ENCODE data around the gene SNAP47. TPM values are rescaled to one million over a fixed set of nuclear protein-coding genes. Genes with fewer than 3 reads are reported as not detected.

SNAP47 gene
- polyA plus RNA-seq, 3 donors from 2014 or later: 37.0 to 44.9 (median 37.7) TPM

- Mint-ChIP-seq H3K9me3 (peaks cover 0 to 3% (median 0%) of the 10 kb centered on the region in 6 donors), H3K27ac (no peak overlapping the region), H3K36me3 (peaks cover 20 to 45% (median 37%) of the 10 kb centered on the region in 3 donors), H3K4me1 (peaks cover 57 to 63% of the 10 kb centered on the region in 2 donors), H3K4me3 (no peak overlapping the region), H3K27me3 (ENCODE audit: low read depth in 3 of 3) (peaks cover 12 to 25% (median 21%) of the 10 kb centered on the region in 3 donors)
- no peak for DNase-seq
Observed at GRCh38 chr1:227770812-227771211, 35.6 kb downstream of the SNAP47 start.

DNA sequence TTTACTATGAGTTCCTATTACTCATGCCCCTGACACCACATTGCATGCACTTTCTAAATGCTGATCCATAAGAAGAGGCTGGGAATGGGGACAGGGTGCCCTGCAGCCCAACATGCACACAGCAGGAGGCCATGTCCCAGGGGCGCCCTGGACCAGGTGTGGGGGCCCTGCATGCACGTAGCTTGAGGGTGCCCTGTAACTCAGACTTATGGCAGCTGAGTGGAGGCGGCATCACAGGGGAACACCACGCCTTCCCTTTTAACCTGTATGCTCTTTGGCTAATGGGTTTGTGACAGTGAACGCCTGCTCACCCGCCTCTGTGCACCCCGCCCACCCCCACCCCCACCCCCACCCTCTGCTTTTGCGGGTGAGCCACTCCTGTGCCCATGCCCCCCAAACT lies 36.1 kb downstream of the SNAP47 start:
- no peak overlapping the region for H3K4me3 Mint-ChIP-seq
- no peak for DNase-seq
- peaks cover 0 to 3% (median 0%) of the 10 kb centered on the region in 6 donors for H3K9me3 Mint-ChIP-seq
- H3K36me3 Mint-ChIP-seq: peaks cover 20 to 45% (median 37%) of the 10 kb centered on the region in 3 donors
- peaks cover 57 to 63% of the 10 kb centered on the region in 2 donors for H3K4me1 Mint-ChIP-seq
- H3K27me3 Mint-ChIP-seq (ENCODE audit: low read depth in 3 of 3): peaks cover 10 to 20% (median 16%) of the 10 kb centered on the region in 3 donors
- no peak overlapping the region for H3K27ac Mint-ChIP-seq

DNA sequence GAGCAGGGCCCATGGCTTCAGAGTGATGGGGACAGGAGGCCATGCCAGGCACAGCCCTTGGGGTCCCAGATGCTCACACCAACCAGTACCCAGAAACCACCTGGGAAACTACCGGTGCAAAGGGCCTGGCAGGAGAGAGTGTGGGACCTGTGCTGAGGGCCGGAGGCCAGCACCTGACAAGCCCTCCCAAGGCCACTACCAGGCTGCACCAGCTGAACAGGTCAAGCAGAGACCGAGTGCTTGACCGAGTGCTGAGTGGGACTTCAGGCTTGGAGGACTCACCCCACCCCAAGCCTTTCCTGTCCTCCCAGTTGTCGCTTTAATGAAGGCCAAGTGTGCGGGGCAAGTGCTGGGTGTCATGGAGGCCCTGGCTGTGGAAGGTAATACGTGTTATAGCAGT lies 36.5 kb downstream of the SNAP47 start:
- peaks cover 7 to 16% (median 14%) of the 10 kb centered on the region in 3 donors for H3K27me3 Mint-ChIP-seq (ENCODE audit: low read depth in 3 of 3)
- H3K4me1 Mint-ChIP-seq: peaks cover 57 to 63% of the 10 kb centered on the region in 2 donors
- no peak overlapping the region for H3K27ac Mint-ChIP-seq
- H3K9me3 Mint-ChIP-seq: peaks cover 0 to 3% (median 0%) of the 10 kb centered on the region in 6 donors
- no peak overlapping the region for H3K4me3 Mint-ChIP-seq
- H3K36me3 Mint-ChIP-seq: peaks cover 20 to 45% (median 37%) of the 10 kb centered on the region in 3 donors
- no peak for DNase-seq

- Mint-ChIP-seq H3K36me3 (peaks cover 17 to 34% (median 31%) of the 10 kb centered on the region in 3 donors), H3K4me3 (peak overlapping the region in 1 of 5 donors; percentile 71), H3K27ac (peak overlapping the region in 2 of 6 donors; percentile 78), H3K9me3 (peaks cover 0 to 3% (median 0%) of the 10 kb centered on the region in 6 donors), H3K27me3 (ENCODE audit: low read depth in 3 of 3) (peaks cover 7 to 14% (median 12%) of the 10 kb centered on the region in 3 donors), H3K4me1 (peaks cover 46 to 58% of the 10 kb centered on the region in 2 donors)
- no peak for DNase-seq
Observed at GRCh38 chr1:227773558-227773957, 38.3 kb downstream of the SNAP47 start.

- DNase-seq: peak; percentile 77 to 83 (median 83)
- peaks cover 0 to 3% (median 0%) of the 10 kb centered on the region in 6 donors for H3K9me3 Mint-ChIP-seq
Observed at GRCh38 chr1:227774051-227774731, 39.0 kb downstream of the SNAP47 start.

GRCh38 chr1:227774821-227775661 lies 39.8 kb downstream of the SNAP47 start:
- H3K9me3 Mint-ChIP-seq: peaks cover 0 to 3% (median 0%) of the 10 kb centered on the region in 6 donors
- DNase-seq: no peak
- H3K4me3 Mint-ChIP-seq: peak overlapping the region in 4 of 5 donors; percentile 48 to 82 (median 73)
- H3K4me1 Mint-ChIP-seq: peaks cover 45 to 54% of the 10 kb centered on the region in 2 donors
- H3K27ac Mint-ChIP-seq: peak overlapping the region in 5 of 6 donors; percentile 74 to 92 (median 78)
- H3K27me3 Mint-ChIP-seq (ENCODE audit: low read depth in 3 of 3): peaks cover 7 to 14% (median 12%) of the 10 kb centered on the region in 3 donors
- peaks cover 12 to 29% (median 27%) of the 10 kb centered on the region in 3 donors for H3K36me3 Mint-ChIP-seq

More at GRCh38 chr1:227774051-227774731, 39.0 kb downstream of the SNAP47 start:
- H3K27ac Mint-ChIP-seq: peak overlapping the region; percentile 2 to 92 (median 78)
- H3K4me1 Mint-ChIP-seq: peaks cover 45 to 54% of the 10 kb centered on the region in 2 donors
- H3K4me3 Mint-ChIP-seq: peak overlapping the region; percentile 48 to 82 (median 71)
- H3K27me3 Mint-ChIP-seq (ENCODE audit: low read depth in 3 of 3): peaks cover 7 to 14% (median 12%) of the 10 kb centered on the region in 3 donors
- peaks cover 12 to 28% (median 26%) of the 10 kb centered on the region in 3 donors for H3K36me3 Mint-ChIP-seq

DNA sequence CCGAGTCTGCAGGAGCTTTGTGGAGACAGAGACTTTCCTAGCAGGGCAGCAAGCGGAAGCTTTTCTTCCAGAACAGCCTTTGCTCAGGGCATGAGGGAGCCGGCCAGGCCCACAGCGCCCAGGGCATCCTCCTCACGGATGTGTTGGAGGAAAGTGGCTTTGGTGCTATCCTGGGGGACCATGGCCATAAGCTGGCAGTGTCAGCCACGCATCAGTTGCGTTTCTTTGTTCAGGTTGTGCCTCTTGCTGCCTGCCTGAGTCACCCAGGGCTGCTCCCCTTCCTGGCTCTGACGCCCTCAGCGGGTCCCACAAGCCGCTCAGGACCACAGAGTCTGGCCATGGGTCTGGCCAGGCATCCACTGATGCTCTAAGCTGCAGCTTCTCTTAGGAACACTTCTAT lies 40.6 kb downstream of the SNAP47 start:
- Mint-ChIP-seq H3K27ac (peak overlapping the region in 3 of 6 donors; percentile 56 to 63 (median 63)), H3K27me3 (ENCODE audit: low read depth in 3 of 3) (peaks cover 7 to 14% (median 12%) of the 10 kb centered on the region in 3 donors), H3K36me3 (peaks cover 8 to 23% (median 22%) of the 10 kb centered on the region in 3 donors), H3K9me3 (peaks cover 0 to 3% (median 0%) of the 10 kb centered on the region in 6 donors), H3K4me1 (peaks cover 45 to 54% of the 10 kb centered on the region in 2 donors), H3K4me3 (peak overlapping the region; percentile 36 to 85 (median 74))
- DNase-seq: no peak

DNA sequence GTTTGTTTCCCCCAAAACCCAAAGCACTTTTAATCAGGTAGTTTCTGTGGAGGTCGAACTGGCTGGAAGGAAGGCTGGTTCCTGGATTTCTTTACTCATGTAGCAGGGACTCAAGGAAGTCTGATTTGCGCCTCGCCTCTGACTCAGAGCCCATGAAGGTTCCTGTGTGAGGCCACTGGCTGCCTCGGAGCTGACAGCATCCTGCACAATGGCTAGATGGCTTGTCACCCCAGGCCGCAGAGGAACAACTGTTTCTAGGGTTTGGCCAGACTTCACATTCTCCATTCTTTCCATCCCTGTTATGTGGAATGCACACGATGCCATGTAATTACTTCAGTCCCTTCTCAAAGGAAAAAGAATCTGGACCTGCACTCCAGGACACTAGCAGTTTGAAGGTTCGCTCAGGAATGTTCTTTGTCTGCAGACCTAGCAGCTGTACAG lies 41.1 kb downstream of the SNAP47 start:
- peaks cover 8 to 22% (median 18%) of the 10 kb centered on the region in 3 donors for H3K36me3 Mint-ChIP-seq
- H3K27ac Mint-ChIP-seq: peak overlapping the region in 4 of 6 donors; percentile 56 to 69 (median 63)
- H3K27me3 Mint-ChIP-seq (ENCODE audit: low read depth in 3 of 3): peaks cover 7 to 14% (median 12%) of the 10 kb centered on the region in 3 donors
- peak; percentile 48 to 54 (median 52) for DNase-seq
- peaks cover 45 to 54% of the 10 kb centered on the region in 2 donors for H3K4me1 Mint-ChIP-seq
- peak overlapping the region; percentile 36 to 85 (median 74) for H3K4me3 Mint-ChIP-seq
- H3K9me3 Mint-ChIP-seq: peaks cover 0 to 3% (median 0%) of the 10 kb centered on the region in 6 donors

GRCh38 chr1:227777156-227777555 lies 41.9 kb downstream of the SNAP47 start:
- H3K4me3 Mint-ChIP-seq: peak overlapping the region in 1 of 5 donors; percentile 18
- peaks cover 0 to 3% (median 0%) of the 10 kb centered on the region in 6 donors for H3K9me3 Mint-ChIP-seq
- H3K36me3 Mint-ChIP-seq: peaks cover 8 to 20% (median 18%) of the 10 kb centered on the region in 3 donors
- H3K4me1 Mint-ChIP-seq: peaks cover 45 to 54% of the 10 kb centered on the region in 2 donors
- peaks cover 5 to 14% (median 12%) of the 10 kb centered on the region in 3 donors for H3K27me3 Mint-ChIP-seq (ENCODE audit: low read depth in 3 of 3)
- no peak overlapping the region for H3K27ac Mint-ChIP-seq
- no peak for DNase-seq

GRCh38 chr1:227777646-227778045 lies 42.4 kb downstream of the SNAP47 start:
- Mint-ChIP-seq H3K4me3 (no peak overlapping the region), H3K27ac (no peak overlapping the region), H3K36me3 (peaks cover 4 to 18% (median 18%) of the 10 kb centered on the region in 3 donors), H3K27me3 (ENCODE audit: low read depth in 3 of 3) (peaks cover 5 to 12% (median 10%) of the 10 kb centered on the region in 3 donors), H3K4me1 (peaks cover 43 to 50% of the 10 kb centered on the region in 2 donors), H3K9me3 (peaks cover 0 to 3% (median 0%) of the 10 kb centered on the region in 6 donors)
- no peak for DNase-seq

DNA sequence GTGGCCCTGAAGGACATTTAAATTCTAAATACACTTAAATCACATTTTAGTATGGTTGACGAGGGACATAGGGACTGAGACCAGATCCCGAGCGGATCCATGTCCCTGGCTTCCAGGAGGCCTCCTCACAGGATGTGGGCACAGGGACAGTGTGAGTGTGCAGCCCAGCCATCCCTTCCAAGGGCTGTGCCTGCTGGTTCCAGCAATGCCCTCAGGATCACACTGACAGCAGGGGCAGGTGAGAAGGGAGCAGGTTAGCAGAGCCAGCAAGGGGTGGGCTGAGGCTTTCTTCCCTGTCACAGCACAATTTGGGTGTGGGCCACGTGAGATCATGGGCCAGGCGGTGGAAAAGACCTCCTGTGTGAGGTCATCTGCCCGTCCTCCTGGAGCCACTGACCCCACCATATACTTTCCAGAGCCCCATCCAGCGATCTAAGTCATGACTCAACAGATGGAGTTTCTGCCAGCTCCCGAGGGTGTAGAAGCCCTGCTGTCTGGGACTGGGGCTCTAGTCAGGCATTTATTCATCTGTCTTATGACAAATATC lies 43.2 kb downstream of the SNAP47 start:
- Mint-ChIP-seq H3K4me3 (no peak overlapping the region), H3K9me3 (peaks cover 0 to 3% (median 0%) of the 10 kb centered on the region in 6 donors), H3K27ac (no peak overlapping the region), H3K27me3 (ENCODE audit: low read depth in 3 of 3) (peaks cover 5 to 12% (median 8%) of the 10 kb centered on the region in 3 donors), H3K36me3 (peaks cover 4 to 25% (median 24%) of the 10 kb centered on the region in 3 donors), H3K4me1 (peaks cover 40 to 46% of the 10 kb centered on the region in 2 donors)
- no peak for DNase-seq

GRCh38 chr1:227779021-227779441 lies 43.8 kb downstream of the SNAP47 start:
- Mint-ChIP-seq H3K9me3 (peaks cover 0 to 1% (median 0%) of the 10 kb centered on the region in 6 donors), H3K27me3 (ENCODE audit: low read depth in 3 of 3) (peaks cover 5 to 9% (median 6%) of the 10 kb centered on the region in 3 donors), H3K36me3 (peaks cover under 1 to 23% (median 20%) of the 10 kb centered on the region in 3 donors), H3K4me1 (peaks cover 34 to 40% of the 10 kb centered on the region in 2 donors), H3K27ac (no peak overlapping the region), H3K4me3 (no peak overlapping the region)
- no peak for DNase-seq

DNA sequence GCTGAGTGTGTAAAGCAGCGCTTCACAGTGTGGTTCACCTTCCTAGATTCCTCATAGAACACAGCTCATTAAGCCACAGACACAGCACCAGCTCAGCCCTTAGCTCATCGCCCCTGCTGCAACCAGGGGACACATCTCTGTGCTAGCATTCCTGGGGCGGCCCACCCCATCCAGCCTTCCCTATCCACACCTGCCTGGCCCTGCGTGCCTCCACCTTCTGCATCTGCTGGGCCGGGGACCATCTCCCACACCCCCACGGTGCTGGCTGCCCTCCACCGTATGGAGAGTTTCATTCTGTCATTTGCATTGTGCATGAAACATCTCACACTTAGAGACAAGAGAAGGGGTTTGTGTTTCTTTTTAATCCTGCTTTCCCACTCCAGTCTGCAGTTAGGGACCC lies 44.5 kb downstream of the SNAP47 start:
- peaks cover 0 to 3% (median 0%) of the 10 kb centered on the region in 3 donors for H3K27me3 Mint-ChIP-seq (ENCODE audit: low read depth in 3 of 3)
- peaks cover 0 to 28% (median 22%) of the 10 kb centered on the region in 3 donors for H3K36me3 Mint-ChIP-seq
- H3K4me3 Mint-ChIP-seq: no peak overlapping the region
- H3K9me3 Mint-ChIP-seq: no peaks in the 10 kb centered on the region
- no peak for DNase-seq
- H3K27ac Mint-ChIP-seq: no peak overlapping the region
- peaks cover 28 to 34% of the 10 kb centered on the region in 2 donors for H3K4me1 Mint-ChIP-seq

Measured in immature natural killer cell (primary cell).